ENCODE measurements around the gene MELK.
"Not testable (repeated sequence)": the region's sequence is repeated elsewhere in the genome, so short reads cannot be mapped to it uniquely, and the experiment has no call there.

The MELK gene

DNA sequence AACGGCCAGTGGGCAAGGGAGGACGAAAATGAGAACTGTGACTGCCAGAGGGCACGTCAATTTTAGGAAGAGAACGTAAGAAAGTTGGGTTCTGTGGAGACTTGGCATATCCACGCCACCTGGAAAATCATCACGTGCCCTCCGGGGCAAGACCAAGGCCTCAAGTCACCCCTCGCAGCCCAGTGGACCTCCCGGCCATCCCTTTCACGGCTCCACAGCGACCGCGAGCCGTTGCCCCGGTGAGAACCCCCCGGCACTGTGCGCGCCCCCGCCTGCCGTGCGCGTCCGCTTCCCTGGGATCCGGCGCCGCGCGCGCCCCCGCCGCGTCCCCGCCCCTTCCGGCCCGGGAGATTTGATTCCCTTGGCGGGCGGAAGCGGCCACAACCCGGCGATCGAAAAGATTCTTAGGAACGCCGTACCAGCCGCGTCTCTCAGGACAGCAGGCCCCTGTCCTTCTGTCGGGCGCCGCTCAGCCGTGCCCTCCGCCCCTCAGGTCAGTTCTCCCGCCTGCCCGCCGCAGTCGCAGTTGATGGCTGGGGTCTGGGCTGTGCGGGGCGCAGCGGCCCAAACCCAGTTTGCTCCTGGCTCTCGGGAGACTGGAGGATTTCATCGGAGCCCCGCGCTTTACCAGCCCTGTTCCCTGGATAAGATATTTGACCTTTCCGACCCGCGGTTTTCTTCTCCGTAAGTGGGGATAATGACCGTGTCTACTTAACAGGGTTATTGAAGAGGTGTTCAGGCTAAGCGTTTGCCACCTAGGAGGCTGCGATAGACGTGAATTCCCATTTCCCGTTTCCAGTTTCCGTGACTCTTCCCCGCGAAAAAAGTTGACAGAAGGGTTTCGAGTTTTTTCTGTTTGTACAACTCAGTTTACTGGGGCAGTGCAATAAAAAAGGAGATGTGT is at the start of gene MELK:
Gene MELK, plus strand, starts transcription at position 381 of the 904 bp plus-strand sequence. CDS start 8,787 bp downstream, outside the sequence.
- DNase-seq, result peak; percentile 90

DNA sequence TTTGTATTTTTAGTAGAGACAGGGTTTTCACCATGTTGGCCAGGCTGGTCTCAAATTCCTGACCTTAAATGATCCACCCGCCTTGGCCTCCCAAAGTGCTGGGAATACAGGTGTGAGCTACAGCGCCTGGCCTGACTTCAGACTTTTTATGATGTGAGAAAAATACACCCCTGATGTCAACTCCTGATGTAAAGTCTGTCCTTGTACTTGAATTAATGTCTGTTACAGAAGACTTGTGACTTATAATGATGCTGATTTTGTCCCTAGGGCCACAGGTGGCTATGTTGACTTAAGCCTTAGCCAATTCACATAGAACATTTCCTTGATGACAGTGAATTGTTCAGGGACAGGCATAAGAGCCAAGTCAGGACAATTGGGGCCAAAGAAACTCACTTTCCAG is 42.5 kb upstream of the MELK start:
- no peak for DNase-seq

DNA sequence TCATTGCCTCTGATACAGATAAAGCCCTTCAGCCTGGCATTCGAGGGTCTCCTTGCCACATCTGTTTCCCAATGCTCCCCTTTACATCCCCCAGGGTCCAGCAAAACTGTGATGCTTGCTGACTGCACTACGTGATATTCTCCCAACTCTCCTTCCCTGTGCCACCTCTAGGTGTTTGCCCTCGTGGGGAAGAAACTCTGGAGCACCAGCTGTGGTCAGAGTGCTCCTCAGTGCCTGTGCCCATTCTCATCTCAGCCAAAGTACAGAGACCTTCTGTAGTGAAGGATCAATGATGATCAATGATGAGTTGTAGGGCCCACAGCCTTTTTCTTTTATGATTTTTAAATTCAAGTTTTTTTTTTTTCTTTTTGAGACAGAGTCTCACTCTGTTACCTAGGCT is 40.3 kb upstream of the MELK start:
- DNase-seq, result no peak

DNA sequence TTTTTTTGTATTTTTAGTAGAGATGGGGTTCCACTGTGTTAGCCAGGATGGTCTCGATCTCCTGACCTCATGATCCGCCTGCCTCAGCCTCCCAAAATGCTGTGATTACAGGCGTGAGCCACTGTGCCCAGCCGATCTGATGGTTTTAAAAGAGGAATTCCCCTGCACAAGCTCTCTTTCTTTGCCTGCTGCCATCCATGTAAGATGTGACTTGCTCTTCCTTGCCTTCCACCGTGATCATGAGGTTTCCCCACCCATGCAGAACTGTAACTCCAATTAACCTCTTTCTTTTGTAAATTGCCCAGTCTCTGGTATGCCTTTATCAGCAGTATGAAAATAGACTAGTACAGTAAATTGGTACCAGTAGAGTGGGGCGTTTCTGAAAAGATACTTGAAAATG is 39.0 kb upstream of the MELK start:
- not testable (repeated sequence) for DNase-seq

DNA sequence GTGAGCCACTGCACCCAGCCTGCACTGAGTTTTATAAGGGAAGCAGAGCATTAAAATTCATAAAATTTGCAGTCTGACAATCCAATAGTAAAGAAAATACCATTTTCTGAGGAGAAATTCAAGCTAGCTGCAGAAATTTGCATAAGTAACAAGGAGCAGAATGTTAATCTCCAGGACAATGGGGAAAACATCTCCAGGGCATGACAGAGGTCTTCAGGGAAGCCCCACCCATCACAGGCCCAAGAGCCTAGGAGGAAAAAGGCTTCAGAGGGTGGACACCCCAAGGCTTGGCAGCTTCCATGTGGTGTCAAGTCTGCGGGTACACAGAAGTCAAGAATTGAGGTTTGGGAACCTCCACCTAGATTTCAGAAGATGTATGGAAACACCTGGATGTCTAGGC is 37.6 kb upstream of the MELK start:
- no peak for DNase-seq

DNA sequence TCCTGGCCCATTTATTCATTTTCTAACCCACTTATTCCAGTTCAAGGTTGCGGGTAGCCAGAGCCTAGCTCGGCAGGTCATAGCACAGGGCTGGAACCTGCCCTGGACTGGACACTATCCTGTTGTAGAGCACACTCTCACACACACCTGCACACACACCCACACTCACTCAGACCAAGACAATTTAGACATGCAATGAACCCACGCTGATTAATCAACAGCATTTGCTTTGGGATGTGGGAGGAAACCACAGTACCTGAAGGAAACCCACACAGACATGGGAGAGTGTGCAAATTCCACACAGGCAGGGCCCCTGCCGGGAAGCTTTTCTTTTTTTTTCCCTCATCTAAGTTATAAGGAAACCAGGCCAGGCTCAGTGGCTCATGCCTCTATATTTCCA is 34.8 kb upstream of the MELK start:
- no peak for DNase-seq

DNA sequence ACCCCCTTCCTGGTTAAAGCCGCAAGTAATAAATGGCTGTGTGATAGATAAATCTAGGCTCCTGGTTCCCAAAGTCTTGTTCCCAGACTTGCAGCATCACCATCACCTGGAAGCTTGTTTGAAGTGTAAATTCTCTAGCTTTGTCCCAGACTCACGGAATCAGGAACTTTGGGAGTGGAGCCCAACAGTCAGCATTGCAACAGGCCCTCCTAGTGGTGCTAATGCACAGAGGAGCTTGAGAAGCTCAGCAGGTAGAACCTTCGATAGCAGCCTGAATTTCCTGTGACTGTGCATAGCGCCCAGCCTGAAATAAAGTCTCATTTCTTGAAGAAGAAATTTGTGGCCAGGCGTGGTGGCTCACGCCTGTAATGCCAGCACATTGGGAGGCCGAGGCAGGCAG is 30.3 kb upstream of the MELK start:
- no peak for DNase-seq

DNA sequence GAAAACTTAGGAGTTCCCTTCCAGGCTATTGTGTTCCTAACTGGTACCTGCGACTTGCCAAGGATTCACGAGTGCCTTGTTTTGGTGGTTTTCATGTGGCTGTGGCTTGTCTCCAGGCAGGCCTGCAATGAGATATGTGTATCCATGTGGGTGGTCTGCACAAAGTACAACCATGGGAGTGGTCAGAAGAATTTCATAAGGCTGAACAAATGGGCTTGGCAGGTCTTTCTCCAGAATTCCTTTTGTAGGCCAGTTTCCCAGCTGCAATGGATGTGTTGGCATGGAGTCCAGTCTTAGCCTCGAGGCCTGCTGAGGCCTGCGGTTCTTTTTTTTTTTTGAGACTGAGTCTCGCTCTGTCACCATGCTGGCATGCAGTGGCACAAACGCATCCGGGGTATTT is 28.8 kb upstream of the MELK start:
- DNase-seq, result no peak

DNA sequence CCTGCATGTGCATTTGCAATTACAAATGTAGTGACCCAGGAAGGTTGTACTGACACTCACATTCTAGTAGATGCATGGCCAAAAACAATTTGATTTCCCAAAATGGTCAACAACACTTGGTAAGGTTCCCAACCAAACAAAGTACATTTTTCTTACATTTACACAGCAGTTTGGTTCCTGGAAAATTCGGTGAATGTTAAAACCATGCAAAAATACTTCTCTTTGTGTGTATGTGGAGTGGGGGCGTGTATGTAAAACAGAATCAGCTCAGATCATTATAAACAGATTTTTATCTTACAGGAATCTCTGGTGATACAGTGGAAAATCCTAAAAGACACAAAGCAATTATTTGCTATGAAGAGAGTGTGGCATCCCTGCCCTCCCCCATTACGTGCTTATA is 25.1 kb upstream of the MELK start:
- no peak for DNase-seq

DNA sequence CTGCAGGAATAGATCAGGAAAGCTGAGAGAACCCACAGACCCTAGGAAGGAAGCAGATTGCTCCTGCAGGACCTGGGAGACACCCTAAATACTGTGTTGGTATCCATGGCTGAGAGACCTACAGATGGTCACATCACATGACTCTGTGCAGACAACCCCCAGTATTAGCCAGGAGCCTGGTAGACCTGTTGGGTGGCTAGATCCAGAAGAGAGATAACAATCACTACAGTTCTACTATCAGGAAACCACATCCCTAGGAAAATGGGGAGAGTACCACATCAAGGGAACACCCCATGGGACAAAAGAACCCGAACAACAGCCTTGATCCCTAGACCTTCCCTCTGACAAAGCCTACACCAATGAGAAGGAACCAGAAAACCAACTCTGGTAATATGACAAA is 24.2 kb upstream of the MELK start:
- DNase-seq, result no peak

DNA sequence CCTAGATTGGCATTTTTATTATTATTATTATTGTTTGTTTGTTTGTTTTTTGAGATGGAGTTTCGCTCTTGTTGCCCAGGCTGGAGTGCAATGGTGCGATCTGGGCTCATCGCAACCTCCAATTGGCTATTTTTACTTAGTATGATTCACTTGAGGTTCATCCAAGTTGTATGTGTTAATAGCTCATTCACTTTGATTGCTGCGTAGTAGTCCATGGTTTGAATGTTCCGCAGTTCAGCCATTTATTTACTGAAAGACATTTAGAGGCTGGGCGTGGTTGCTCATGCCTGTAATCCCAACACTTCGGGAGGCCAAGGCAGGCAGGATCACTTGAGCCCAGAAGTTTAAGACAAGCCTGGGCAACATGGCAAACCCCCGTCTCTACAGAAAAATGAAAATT is 22.6 kb upstream of the MELK start:
- no peak for DNase-seq

DNA sequence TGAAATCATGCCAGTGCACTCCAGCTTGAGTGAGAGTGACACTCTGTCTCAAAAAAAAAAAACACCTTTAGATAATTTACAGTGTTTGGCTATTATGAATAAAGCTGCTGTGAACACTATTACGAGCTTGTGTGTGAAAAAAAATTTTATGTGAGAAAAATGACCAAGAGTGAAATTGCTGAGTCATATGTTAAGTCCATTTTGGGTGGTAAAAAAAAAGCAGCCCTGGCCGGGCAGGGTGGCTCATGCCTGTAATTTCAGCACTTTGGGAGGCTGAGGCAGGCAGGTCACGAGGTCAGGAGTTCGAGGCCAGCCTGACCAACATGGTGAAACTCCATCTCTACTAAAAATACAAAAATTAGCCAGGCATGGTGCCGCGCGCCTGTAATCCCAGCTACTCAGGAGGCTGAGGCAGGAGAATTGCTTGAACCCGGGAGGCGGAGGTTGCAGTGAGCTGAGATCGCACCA is 22.0 kb upstream of the MELK start:
- not testable (repeated sequence) for DNase-seq

DNA sequence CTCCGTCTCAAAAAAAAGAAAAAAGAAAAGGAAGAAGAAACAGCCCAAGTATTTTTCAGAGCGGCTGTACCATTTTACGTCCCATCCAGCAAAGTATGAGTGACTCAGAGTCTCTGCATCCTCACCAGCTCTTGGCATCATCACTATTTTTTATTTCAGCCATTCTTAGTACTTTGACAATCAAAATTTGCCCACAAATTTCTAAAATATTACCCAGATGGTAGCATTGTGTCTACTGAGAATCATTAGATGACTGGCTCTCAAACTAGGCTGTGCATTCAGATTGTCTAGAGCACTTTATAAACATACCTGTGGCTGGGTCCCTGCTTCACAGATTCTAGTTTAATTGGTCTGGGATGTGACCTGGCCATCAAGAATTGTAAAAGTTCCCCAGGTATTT is 21.6 kb upstream of the MELK start:
- DNase-seq, result no peak

DNA sequence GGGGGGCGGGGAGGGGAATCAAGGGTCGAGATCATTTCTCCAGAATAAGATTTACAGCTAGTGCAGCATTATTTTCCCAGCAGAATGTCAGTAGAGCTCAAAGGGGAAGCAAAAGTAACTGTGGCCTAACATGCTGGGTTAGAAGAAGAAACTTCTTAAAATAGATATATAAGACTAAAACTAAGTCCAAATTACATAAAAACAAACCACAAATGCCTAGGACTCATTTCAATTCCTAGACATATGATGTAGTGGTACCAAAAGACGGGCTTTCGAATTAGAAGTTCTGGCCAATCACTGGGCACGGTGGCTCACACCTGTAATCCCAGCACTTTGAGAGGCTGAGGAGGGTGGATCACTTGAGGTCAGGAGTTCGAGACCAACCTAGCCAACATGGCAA is 20.8 kb upstream of the MELK start:
- no peak for DNase-seq

DNA sequence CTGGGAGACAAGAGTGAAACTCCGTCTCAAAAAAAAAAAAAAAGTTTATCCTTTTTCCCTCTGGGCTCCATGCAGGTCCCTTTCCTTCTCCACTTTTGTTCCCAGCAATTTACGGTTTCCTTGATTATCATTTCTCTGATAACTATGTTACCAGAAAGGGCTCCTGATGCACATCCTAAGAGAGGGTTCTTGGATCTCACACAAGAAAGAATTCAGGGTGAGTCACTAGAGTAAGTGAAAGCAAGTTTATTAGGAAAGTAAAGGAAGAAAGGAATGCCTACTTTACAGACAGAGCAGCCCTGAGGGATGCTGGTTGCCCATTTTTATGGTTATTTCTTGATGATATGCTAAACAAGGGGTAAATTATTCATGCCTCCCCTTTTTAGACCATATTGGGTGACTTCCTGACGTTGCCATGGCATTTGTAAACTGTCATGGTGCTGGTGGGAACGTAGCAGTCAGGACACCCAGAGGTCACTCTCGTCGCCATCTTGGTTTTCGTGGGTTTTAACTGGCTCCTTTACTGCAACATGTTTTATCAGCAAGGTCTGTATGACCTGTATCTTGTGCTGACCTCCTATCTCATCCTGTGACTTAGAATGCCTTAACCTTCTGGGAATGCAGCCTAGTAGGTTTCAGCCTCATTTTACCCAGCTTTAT is 13.5 kb upstream of the MELK start:
- DNase-seq, result no peak

DNA sequence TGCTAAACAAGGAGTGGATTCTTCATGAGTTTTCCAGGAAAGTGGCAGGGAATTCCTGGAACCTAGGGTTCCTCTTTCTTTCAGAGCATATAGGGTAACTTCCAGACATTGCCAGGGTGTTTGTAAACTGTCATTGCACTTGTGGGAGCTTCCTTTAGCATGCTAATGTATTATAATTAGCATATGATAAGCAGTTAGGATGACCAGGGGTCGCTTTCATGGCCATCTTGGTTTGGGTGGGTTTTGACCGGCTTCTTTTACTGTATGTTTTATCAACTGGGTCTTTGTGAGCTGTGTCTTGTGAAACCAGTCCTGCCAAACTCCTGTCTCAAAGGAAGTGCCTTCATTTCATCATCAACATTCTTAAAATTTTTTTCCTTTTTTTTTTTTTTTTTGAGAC is 11.9 kb upstream of the MELK start:
- DNase-seq, result no peak

DNA sequence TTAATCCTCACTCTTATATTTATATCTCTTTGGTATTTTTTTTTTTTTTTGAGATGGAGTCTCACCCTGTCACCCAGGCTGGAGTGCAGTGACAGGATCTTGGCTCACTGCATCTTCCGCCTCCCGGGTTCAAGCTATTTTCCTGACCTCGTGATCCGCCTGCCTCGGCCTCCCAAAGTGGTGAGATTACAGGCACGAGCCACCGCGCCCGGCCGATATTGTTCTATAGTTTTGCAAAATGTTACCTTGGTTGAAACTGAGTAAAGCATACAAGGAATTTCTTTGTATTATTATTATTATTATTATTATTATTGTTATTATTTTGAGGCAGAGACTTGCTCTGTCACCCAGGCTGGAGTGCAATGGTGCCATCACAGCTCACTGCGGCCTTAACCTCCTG is 9.9 kb upstream of the MELK start:
- DNase-seq, result not testable (repeated sequence)

DNA sequence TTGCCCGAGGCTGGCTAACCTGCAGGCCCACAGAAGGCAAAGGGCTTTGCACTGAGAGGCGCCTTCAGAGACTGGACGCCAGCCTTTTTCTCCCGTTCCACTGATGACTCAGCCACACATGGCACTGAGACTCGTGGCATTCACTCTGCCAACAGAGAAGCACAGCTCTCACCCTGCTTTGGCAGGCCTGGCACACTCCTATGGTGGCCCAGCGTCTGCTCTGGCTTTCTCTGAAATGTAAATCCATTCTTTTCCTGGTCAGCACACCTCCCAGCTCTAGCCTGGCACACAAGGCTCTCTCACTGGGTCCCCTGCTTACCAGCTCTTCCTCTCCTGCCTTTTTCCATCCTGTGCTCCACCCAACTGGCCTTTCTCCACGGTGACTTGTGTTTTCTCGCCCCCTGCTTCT is 5.9 kb upstream of the MELK start:
- DNase-seq, result peak; percentile 16

DNA sequence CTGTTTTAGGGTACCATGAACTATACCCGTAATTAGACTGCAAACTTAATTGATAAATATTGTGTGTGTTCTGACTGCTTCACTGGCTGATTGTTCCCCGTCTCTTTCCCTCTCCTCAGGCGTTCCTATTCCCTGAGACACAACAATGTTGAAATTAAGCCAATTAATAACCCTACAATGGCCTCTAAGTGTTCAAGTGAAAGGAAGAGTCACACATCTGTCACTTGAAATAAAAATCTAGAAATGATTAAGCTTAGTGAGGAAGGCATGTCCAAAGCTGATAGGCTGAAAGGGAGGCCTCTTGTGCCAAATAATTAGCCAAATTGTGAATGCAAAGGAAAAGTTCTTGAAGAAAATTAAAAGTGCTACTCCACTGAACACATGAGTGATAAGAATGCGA is 4.0 kb upstream of the MELK start:
- DNase-seq, result not testable (repeated sequence)

DNA sequence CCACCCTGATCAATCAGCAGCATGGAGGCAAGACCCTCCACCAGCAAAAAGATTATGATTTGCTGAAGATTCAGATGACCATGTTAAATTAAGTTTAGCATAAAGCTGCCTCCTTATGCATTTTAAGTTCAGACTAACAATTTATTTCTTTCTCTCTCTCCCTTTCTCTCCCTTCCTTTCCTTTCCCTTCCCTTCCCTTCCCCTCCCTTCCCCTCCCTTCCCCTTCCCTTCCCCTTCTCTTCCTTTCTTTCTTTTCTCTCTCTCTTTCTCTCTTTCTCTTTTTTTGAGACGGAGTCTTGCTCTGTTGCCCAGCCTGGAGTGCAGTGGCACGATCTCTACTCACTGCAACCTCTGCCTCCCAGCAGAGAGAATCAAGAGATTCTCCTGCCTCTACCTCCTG is 1.4 kb upstream of the MELK start:
- DNase-seq, result no peak

DNA sequence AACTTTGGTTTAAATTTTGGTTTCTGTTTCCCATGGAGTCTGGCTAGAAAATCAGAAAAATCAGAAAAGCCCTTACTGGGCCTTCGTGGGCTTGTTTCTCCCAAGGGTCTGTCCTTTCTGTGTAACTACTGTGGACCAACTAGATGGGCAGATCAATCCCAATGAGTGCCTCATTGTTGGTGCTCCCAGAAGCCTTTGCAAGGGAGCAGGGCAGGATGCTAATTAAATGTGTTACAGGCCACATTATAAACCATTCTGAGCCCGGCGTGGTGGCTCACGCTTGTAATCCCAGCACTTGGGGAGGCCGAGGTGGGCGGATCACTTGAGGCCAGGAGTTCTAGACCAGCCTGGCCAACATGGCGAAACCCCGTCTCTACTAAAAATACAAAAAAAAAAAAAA is 1.4 kb downstream of the MELK start:
- DNase-seq, result not testable (repeated sequence)

DNA sequence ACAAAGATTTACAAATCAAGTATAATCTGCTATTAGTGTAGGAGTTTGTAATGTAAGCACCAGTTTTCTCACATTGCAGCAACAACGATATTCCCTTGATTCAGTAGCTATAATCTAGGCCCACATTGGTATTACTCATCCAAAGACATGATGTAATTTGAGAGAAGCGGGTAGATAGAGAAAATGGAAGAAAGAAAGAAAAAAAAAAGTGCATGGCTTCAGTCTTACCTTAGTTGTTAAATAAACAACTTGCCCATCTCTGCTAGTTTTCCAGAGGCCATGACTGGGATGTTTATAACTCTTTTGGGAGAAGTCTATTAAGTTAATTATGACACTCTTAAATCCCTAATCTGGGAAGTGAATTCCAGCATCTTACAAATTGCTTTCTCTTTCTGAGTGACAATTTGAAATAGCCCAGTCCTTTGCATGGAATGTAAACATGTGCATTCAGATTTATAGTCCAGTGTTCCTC is 2.8 kb downstream of the MELK start:
- DNase-seq, result no peak

DNA sequence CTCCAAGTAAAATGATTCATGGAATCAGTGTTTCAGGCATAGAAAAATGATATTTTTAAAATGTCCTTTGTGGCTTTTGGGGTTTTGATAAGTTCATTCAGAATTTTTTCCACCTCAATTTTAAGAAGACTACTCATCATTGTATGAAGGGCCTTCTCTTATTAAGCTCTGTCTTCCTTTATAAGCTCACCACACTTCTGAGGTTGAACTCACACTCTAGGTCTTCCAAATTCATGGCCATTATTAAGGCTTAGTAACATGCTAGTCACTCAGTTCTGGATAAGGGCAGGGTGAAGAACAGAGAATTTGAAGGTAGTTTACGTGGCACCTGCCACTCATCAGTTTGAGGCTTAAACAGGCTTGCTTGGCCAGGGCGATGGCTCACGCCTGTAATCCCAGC is 4.2 kb downstream of the MELK start:
- DNase-seq, result no peak

Data from 8988T (cell line).